PC-3 (cell line): Measurements from ENCODE around the gene TANC1. TPM values are rescaled to one million over a fixed set of nuclear protein-coding genes. Genes with fewer than 3 reads are reported as not detected.

Experiments used
- ATAC-seq: fragments of 200-7000 bp; cut with Tn5 transposase; 2 replicates; pipeline ENCODE4 v1.9.1; 2020; ENCODE audit warnings: mild to moderate bottlenecking, moderate library complexity
- BruUV-seq: library from RNA; stranded (reverse); fragments of 400-500 nt; replicated peaks from 2 replicates; lab custom pipeline; 2021; lab: Mats Ljungman, UMichigan
- CTCF ChIA-PET: fragments of 300-600 bp; sonication (Branson Sonifier 250); formaldehyde crosslinking; loops from one replicate; lab custom pipeline; 2022; ENCODE audit warnings: antibody characterized with exemption; lab: Charles Lee
- POLR2A ChIA-PET: fragments of 300-600 bp; sonication (Branson Sonifier 250); formaldehyde crosslinking; loops from one replicate; lab custom pipeline; 2022; ENCODE audit warnings: antibody characterized with exemption; ENCODE audit not compliant: unreplicated experiment; lab: Charles Lee
- DNase-seq: peaks from one replicate; pipeline ENCODE4 v3.0.0-alpha.2; 2015
- H2AFZ ChIP-seq: fragments of 300-600 bp; sonication (generic); 2 replicates; pipeline ENCODE4 v1.6.0; 2016; ENCODE audit warnings: antibody characterized with exemption, low read length
- H3F3A ChIP-seq: fragments of 300-600 bp; sonication (generic); one replicate; pipeline ENCODE4 v1.6.0; 2017; ENCODE audit warnings: antibody characterized with exemption, low read length, control low read depth, mild to moderate bottlenecking; ENCODE audit not compliant: unreplicated experiment
- H3K27ac ChIP-seq: fragments of 300-600 bp; sonication (generic); 2 replicates; pipeline ENCODE4 v1.5.1; 2016; ENCODE audit warnings: mild to moderate bottlenecking, low read length
- H3K27me3 ChIP-seq: fragments of 300-600 bp; sonication (generic); 2 replicates; pipeline ENCODE4 v1.6.1; 2016; ENCODE audit warnings: low read length, mixed read lengths
- H3K36me3 ChIP-seq: fragments of 300-600 bp; sonication (generic); 2 replicates; pipeline ENCODE4 v1.6.1; 2016; ENCODE audit warnings: low read depth, mixed run types, low read length, mixed read lengths
- H3K4me1 ChIP-seq: fragments of 300-600 bp; sonication (generic); 2 replicates; pipeline ENCODE4 v1.5.1; 2016; ENCODE audit warnings: low read length; ENCODE audit not compliant: insufficient read depth
- H3K4me2 ChIP-seq: fragments of 300-600 bp; sonication (generic); 2 replicates; pipeline ENCODE4 v1.6.0; 2016; ENCODE audit warnings: low read length
- H3K4me3 ChIP-seq: fragments of 300-600 bp; sonication (generic); 2 replicates; pipeline ENCODE4 v1.5.1; 2016; ENCODE audit warnings: mild to moderate bottlenecking, low read length, mixed read lengths
- H3K79me2 ChIP-seq: fragments of 300-600 bp; sonication (generic); 2 replicates; pipeline ENCODE4 v1.6.1; 2017; ENCODE audit warnings: low read length, mixed read lengths
- H3K9ac ChIP-seq: fragments of 300-600 bp; sonication (generic); 2 replicates; pipeline ENCODE4 v1.6.0; 2016; ENCODE audit warnings: mild to moderate bottlenecking, low read length
- H3K9me2 ChIP-seq: fragments of 300-600 bp; sonication (generic); replicated peaks from 2 replicates; pipeline ENCODE4 v1.6.1; 2016; ENCODE audit warnings: mixed run types, low read length, mixed read lengths
- H3K9me3 ChIP-seq: fragments of 300-600 bp; sonication (generic); 2 replicates; pipeline ENCODE4 v1.6.1; 2016; ENCODE audit warnings: low read length, mixed read lengths
- H4K20me1 ChIP-seq: fragments of 300-600 bp; sonication (generic); 2 replicates; pipeline ENCODE4 v1.6.1; 2016; ENCODE audit warnings: low read length, mixed read lengths
- CTCF ChIP-seq: fragments of 300-600 bp; sonication (generic); conservative IDR thresholded peaks from 2 replicates; pipeline ENCODE4 v1.5.1; 2017; ENCODE audit warnings: antibody characterized with exemption, low read depth, mild to moderate bottlenecking, low read length
- EZH2 ChIP-seq: fragments of 300-600 bp; sonication (generic); IDR thresholded peaks from one replicate; pipeline ENCODE4 v1.6.1; 2017; ENCODE audit warnings: antibody characterized with exemption, mild to moderate bottlenecking, low read length; ENCODE audit not compliant: unreplicated experiment
- EZH2phosphoT487 ChIP-seq: fragments of 300-600 bp; sonication (generic); IDR thresholded peaks from 2 replicates; pipeline ENCODE4 v1.6.1; 2018; ENCODE audit warnings: mild to moderate bottlenecking, antibody characterized with exemption, low read length, borderline replicate concordance
- intact Hi-C: fragments of 100-400 bp; cut with micrococcal nuclease; formaldehyde crosslinking; loops from 2 replicates; pipeline ENCODE4 v1.9.0; 2023
- total RNA-seq: library from RNA; depleted of rRNA; stranded (reverse); fragments of >200 nt; gene quantifications from 2 replicates; pipeline ENCODE4 v1.2.3, GENCODE V29; 2014

Gene TANC1
- total RNA-seq, 1 experiment from 2014 or later: 17.6 TPM

- POLR2A ChIA-PET: no interaction called here
- no peak; the same call in 1 of the 2 replicates for ATAC-seq
- no TSS peak for BruUV-seq
These were observed 34.1 kb downstream of the TANC1 start for GRCh38 chr2:159002462-159003111.

GRCh38 chr2:159003555-159003954, 35.1 kb downstream of the TANC1 start:
- H3K9me2 ChIP-seq: no peaks in the 10 kb centered on the region
- no peak overlapping the region for H2AFZ ChIP-seq
- H3K79me2 ChIP-seq: peaks cover 27% of the 10 kb centered on the region
- ATAC-seq (no peak), DNase-seq (no peak)
- BruUV-seq: no TSS peak
- H3K4me1 ChIP-seq: peaks cover 19% of the 10 kb centered on the region
- no peak overlapping the region for H3K27ac ChIP-seq
- no peaks in the 10 kb centered on the region for H3F3A ChIP-seq
- no peaks in the 10 kb centered on the region for H3K9me3 ChIP-seq
- H3K27me3 ChIP-seq: no peaks in the 10 kb centered on the region
- H3K9ac ChIP-seq: no peak overlapping the region
- TF ChIP-seq EZH2phosphoT487 (no peak), CTCF (no peak), EZH2 (no peak)
- H3K36me3 ChIP-seq: peaks cover 18% of the 10 kb centered on the region
- intact Hi-C loops: no loop called here
- ChIA-PET CTCF (interaction anchor here (0.7 kb wide), 1 partner anchor 370 kb away, joined by 3 read pairs; no protein-coding TSS in a partner anchor), POLR2A (no interaction called here)
- H3K4me2 ChIP-seq: no peak overlapping the region
- H3K4me3 ChIP-seq: no peak overlapping the region
- no peaks in the 10 kb centered on the region for H4K20me1 ChIP-seq

More at GRCh38 chr2:159002462-159003111, 34.1 kb downstream of the TANC1 start:
- no peak for DNase-seq
- TF ChIP-seq EZH2: no peak
- TF ChIP-seq EZH2phosphoT487: no peak
- no peak for TF ChIP-seq CTCF
- no peaks in the 10 kb centered on the region for H4K20me1 ChIP-seq
- H2AFZ ChIP-seq: no peak overlapping the region
- H3K79me2 ChIP-seq: peaks cover 37% of the 10 kb centered on the region
- H3K9me2 ChIP-seq: no peaks in the 10 kb centered on the region
- H3K36me3 ChIP-seq: peaks cover 18% of the 10 kb centered on the region
- peaks cover 27% of the 10 kb centered on the region for H3K4me1 ChIP-seq
- no peak overlapping the region for H3K27ac ChIP-seq
- no peak overlapping the region for H3K4me2 ChIP-seq
- no peak overlapping the region for H3K4me3 ChIP-seq
- no peaks in the 10 kb centered on the region for H3F3A ChIP-seq
- CTCF ChIA-PET: no interaction called here
- H3K9ac ChIP-seq: no peak overlapping the region
- H3K9me3 ChIP-seq: no peaks in the 10 kb centered on the region
- no peaks in the 10 kb centered on the region for H3K27me3 ChIP-seq
- intact Hi-C loops: no loop called here

- no TSS peak for BruUV-seq
- H4K20me1 ChIP-seq: no peaks in the 10 kb centered on the region
- H3K9me3 ChIP-seq: no peaks in the 10 kb centered on the region
- H3K9me2 ChIP-seq: no peaks in the 10 kb centered on the region
- no peak overlapping the region for H3K4me2 ChIP-seq
- H3K4me3 ChIP-seq: no peak overlapping the region
- ChIA-PET POLR2A (no interaction called here), CTCF (no interaction called here)
- no peak overlapping the region for H3K27ac ChIP-seq
- intact Hi-C loops: no loop called here
- no peaks in the 10 kb centered on the region for H3K27me3 ChIP-seq
- no peaks in the 10 kb centered on the region for H3F3A ChIP-seq
- DNase-seq (no peak), ATAC-seq (no peak)
- H2AFZ ChIP-seq: no peak overlapping the region
- H3K4me1 ChIP-seq: peaks cover 11% of the 10 kb centered on the region
- peaks cover 24% of the 10 kb centered on the region for H3K79me2 ChIP-seq
- peaks cover 18% of the 10 kb centered on the region for H3K36me3 ChIP-seq
- TF ChIP-seq EZH2: no peak
- no peak overlapping the region for H3K9ac ChIP-seq
These were observed 36.4 kb downstream of the TANC1 start for GRCh38 chr2:159004849-159005248.
